NOMO-1 treated with DMSO at 0.1 percent for 48 hours (cell line): ENCODE data around the gene CLCNKA.
"Not testable (repeated sequence)": the region's sequence is repeated elsewhere in the genome, so short reads cannot be mapped to it uniquely, and the experiment has no call there.

ENCODE experiments used
- DNase-seq: peaks from one replicate; lab custom pipeline; 2025; ENCODE audit not compliant: unreplicated experiment; lab: John Stamatoyannopoulos, UW

Gene CLCNKA

DNA sequence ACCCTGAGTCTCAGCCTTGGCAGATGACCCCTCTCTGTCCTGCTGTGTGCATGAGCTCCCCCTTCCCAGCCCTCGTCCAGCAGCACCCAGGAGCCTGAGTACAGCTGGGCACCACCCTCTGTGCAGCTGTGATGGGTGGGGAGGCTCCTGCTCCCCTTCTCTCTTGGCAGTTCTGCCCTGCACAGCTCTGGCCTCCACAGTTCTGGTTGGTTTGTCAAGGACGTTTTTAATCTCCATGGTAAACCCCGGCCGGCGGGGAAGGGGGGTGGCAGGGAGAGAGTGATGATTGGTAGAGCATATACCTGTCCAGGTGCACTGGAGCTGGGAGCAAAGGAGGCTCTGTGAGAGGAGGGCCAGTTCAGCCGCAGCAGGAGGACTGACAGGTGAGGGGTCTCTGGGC, at the start of gene CLCNKA:
Gene CLCNKA (plus strand): TSS at position 356 of the 400 bp plus-strand sequence. CDS start 584 bp downstream, outside the sequence.
- no peak for DNase-seq

DNA sequence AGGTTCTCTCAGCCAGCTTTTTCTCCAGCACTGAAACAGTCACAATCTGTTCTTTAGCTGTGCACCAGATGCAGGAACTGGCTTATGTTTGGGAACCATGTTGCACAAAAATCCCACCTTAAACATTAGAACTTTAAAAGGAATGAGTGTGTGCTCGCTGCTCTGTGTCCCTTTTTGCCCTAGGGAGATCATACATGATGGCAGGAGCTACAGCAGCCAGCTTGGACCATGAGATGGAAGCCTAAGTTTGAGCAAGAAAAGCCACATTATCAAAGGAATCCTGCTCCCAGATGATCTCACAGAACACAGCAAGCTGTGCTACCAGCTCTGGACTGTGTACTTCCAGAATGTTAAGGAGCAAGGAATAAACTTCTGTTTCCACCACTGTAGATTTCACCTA, 49.4 kb upstream of the CLCNKA start:
- DNase-seq: no peak

DNA sequence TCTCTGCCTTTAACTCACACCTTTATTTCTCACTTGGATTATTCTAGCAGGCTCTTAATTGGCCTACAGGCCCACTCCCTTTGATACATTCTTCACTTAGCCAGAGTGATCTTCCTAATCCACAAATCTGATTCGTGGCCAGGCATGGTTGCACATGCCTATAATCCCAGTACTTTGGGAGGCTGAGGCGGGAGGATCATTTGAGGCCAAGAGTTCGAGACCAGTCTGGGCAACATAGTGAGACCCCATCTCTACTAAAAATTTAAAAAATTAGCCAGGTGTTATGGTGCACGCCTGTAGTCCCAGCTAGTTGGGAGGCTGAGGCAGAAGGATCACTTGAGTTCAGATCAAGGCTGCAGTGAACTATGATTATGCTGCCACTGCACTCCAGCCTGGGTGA, 48.1 kb upstream of the CLCNKA start:
- no peak for DNase-seq

DNA sequence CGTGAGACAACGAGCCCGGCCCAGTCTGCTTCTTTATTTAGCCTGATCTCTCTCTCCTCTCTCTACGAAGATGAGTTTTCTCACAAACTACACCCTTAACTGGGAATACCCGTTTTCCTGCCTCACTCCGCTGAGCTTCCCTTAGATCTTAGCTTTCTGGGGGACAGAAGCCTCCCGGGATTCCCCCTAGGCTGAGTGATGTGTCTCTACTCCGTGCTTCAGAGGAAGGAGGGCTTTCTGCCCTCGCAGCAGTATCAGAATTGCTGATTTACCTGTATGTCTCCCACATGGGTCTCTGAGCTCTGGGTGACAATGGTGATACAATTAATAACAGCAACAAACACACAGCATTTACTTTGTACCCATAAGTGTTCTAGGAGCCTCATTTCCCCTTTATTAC, 47.0 kb upstream of the CLCNKA start:
- no peak for DNase-seq

DNA sequence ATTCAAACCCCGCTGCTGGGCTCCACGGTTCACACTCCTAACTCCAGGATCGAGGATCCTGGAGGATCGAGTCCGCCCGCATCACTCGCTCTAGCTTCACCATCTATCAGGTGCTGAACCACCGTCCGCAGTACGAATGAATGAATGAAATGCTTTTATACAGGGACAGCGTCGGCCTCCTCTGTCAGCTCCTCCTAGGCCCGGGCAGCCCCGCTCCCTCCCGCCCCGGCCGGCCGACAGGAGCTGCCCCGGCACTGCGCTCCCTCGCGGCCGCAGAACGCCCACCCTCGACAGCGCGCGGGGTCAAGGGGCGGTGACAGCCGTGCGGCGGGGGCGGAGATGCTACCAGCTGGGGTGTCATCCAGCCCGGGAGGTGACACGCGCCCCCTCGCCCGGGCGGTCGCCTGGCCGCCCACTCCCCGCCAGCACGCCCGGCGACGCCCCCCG, 46.5 kb upstream of the CLCNKA start:
- peak; percentile 42 for DNase-seq

DNA sequence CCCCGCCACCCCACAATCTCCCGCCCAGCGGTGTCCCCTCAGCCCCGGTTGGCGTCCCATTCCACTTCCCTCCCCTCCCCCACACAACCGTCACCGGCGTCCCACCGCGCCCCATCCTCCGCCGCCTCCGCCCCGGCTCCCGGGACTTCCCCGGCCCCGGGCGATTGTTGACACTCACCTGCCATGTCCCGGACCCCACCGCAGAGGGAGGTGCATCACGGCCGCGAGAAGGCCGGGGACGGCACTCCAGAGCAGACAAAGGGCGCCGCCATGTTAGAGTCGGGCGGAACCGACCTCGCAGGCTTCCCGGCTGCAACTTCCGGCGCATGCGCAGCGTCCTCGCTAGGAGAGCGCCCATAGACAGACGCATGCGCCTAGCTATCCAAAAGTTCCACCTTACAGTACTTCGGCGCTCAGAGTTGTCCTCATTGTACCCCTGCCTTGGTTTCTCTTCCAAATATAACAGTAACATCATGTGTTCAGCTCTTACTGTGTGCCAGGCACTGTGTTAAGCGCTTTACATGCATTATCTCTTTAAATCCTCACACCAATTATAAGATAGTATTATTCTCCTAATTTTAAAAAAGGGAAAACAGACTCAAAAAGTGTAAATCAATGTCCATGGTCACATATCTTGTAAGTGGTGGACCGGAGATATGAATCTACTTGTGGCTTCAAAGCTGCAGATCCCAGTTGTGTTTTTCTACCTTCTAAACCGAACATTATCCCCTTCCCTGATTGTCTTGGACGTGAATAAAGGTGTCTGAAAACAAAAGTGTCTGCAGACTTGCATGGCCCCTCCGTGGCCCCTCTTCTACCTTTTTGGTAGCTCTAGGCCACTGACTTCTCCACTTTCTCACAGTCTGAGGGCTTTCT, 45.8 kb upstream of the CLCNKA start, which contains the start of gene ZBTB17:
Gene ZBTB17 (minus strand): TSS at position 297 of the 876 bp plus-strand sequence. CDS start 27,606 bp downstream, outside the sequence.
- peak; percentile 92 for DNase-seq

DNA sequence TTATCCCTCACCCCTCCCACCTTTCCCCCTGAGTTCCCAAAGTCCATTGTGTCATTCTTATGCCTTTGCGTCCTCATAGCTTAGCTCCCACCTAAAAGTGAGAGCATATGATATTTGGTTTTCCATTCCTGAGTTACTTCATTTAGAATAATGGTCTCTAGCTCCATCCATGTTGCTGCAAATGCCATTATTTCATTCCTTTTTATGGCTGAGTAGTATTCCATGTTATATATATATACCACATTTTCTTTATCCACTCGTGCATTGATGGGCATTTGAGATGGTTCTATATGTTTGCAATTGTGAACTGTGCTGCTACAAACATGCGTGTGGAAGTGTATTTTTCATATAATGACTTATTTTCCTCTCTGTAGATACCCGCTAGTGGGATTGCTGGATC, 43.9 kb upstream of the CLCNKA start:
- not testable (repeated sequence) for DNase-seq

DNA sequence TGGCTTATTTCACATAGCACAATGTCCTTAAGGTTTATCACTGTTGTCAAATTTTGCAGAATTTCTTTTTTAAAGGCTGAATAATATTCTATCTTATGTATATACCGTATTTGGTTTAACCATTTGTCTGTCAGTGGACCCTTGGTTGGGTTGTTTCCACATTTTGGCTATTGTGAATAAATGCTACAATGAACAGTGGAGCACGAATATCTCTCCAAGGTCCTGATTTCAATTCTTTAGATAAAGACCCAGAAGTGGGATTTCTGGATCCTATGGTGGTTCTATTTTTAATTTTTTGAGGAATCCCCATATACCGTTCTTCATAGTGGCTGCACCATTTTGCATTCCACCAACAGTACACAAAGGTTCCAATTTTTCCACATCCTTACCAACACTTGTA, 40.2 kb upstream of the CLCNKA start:
- DNase-seq: no peak

DNA sequence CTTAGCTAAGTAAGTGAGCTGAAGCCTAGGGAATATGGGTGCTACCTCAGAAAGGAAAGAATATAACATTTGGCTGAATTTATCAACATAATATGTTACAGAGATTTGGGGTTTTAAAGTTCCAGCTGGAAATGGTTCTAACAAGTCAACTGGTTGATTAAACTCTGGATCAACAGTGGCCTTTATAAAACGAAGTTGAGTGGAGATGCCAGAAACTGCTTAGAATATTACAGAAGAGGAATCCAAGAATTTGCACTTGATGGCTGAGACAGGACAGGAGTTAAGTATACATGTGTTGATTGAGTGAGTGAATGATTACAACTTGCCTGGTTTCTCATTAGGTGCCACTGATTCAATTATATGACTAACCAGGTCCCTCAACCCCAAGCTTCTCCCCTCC, 38.6 kb upstream of the CLCNKA start:
- DNase-seq: no peak

DNA sequence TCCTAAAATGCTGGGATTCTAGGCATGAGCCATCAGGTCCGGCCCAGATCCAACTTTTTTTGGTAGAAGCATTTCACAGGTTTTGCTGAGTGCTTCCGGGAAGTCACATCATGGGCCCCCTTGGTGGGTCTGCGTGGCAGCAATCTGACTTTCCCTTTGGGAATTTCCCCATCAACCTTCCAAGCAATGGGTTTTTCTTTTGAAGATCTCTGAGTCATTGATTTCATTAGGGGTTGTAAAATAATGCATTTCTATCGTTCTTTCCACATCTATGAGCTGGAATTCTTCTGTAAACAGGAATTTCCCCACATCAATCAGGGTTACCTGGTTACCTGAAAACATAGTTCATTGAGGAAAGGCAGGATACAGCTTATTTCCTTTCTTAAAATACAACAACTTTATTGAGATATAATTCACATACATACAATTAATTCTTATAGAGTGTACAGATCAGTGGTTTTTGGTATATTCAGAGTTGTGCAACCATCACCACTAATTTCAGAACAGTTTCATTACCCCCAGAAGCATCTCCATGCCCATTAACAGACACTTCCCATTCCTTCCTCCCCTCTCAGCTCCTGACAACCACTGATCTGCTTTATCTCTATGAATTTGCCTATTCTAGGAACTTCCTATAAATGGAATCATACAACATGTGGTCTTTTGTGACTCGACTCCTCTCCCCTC, 36.1 kb upstream of the CLCNKA start:
- peak; percentile 84 for DNase-seq

DNA sequence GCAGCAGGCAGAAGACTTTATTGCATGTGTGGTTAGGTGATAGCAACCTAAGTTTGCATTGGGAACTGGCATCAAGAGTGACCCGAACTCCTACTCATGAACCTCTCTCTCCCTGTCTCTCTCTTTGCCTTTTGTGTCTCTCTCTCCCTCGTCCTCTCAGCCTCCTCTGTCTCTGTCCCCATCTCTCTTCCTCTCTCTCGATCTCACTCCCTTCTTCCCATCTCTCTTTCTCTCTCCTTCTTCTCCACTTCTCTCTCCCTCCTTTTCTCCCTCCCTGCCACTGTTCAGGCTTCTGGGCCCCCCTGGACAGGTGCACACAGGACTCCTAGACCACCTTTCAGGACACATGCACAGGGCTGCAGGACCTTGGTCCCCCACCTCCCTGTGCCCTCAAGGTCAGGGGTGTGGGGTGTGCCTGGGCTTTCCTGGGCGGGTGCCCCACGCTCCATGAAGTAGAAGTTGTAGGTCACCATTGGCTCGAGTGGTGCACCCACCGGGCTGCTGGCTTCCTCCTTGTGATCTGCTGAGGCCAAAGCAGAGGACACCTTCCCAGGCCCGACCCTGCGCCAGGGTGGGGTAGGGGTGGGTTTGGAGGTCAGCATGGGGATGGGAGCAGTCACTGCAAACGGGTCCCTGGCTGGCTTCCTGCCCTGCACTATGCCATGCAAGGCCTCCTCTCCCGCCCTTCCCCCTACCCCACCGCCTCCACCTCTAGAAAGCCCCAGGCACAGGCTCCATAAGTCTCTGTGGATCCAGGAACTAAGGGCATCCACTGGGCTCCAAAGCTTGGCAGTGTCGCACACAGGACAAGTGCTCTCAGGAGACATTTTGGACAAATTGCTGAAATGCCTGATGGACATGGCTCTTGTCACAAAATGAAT, 32.7 kb upstream of the CLCNKA start:
- no peak for DNase-seq

DNA sequence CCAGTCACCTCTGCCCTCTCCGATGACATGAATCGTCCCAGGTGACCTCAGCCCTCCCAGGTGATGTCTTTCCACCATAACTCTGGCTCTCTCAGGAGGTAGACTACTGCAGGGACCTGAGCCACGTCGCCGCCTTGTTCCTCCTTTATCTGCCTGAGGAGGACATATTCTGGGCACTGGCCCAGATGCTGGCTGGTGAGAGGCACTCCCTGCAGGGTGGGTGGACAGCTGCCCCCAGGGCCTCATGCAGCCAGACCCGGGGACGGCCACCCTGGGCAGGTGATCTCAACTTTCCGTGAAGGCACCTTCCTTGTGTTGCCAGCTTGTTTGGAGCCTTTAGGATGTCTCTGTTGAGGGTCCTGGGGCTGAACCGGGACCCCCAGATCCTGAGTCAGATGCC, 32.1 kb upstream of the CLCNKA start:
- DNase-seq: no peak

DNA sequence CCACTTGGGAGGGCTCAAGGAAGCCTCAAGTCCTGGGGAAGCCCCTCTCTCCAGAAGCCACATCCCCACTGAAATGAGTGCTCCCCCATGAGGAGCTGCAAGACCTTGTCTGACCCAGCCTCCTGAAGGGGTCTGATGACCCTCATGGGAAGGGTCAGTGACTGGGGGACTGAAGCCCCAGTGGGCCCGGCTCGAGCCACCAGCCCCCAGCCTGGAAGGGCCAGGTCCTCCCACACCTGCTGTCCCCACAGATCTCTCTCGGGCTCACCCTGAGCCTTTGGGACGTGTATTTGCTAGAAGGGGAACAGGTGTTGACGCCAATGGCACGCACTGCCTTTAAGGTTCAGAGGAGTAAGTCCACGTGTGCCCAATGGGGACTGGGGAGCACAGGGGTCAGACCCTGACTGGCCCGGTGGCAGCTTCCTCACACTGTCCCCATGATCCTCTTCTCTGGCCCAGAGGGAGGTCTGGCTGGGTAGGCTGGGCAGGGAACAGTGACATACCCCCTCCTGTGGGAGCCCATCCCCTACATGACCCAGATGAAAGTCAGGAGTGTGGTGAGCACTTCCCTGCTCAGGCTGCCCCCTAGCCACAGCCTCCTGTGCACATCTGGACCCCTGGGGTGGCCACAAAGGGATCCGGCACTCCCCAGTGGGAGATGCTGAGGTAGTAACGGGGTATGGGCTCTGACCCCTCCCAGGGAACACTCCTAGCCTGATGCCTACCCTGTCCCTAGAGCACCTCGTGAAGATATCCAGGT, 30.2 kb upstream of the CLCNKA start:
- DNase-seq: no peak

DNA sequence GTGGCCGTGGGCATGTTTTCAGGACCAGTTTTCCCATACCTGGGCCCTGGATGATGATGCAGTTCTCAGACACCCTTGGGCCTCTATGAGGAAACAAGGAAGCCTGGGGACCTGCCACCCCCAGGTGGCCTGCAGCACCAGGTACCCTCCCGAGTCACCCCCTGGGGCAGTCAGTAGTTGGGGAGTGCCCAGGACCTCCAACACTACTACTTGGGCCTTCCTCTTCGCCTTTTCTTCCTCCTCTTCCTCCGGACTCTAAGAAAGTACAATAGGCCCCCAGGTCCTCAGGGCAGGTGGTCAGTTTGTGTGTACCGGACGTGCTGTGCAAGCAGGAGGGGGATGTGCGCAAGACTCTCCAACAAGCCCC, 29.7 kb upstream of the CLCNKA start:
- DNase-seq: no peak

DNA sequence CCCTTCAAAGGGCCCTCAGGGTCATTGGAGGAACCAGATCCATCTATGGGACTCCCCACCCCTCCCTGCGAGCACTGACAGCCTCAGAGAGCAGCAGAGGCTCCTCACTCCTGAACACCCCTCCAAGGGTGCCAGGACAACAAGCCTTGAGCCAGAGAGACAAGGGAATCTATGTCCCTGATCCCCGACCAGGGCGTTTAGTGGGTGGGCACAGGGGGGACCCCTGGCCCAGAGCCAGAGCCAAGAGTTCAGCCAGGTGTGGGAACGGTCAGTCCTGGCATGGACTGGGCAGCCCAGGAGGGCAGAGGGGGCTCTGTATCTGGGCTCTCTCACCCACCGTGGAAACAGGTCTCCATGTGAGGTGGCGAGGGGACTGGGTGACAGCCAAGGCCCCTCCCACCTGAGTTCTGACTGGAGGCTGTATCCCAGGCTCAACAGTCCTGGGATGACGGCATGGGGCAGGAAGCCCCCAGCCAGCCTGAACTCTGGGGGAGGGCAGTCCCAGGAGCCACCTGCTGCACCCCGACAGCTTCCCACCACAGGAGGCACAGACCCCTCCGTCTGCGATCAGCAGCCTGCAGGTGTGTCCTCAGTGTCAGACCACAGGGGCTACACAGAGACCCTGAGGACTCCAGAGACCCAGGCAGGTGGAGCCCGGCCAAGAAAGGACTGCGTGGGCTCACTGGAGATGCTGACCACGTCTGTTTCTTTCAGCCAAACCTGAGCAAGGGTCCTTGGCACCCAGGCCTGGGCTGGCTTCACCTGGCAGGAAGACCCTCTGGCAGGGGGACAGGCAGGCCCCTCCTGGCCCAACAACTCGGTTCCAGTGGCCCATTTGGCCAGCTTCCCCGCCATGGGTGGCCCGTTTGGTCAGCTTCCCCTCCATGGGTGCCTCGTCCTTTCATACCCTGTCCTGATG, 29.0 kb upstream of the CLCNKA start:
- no peak for DNase-seq

DNA sequence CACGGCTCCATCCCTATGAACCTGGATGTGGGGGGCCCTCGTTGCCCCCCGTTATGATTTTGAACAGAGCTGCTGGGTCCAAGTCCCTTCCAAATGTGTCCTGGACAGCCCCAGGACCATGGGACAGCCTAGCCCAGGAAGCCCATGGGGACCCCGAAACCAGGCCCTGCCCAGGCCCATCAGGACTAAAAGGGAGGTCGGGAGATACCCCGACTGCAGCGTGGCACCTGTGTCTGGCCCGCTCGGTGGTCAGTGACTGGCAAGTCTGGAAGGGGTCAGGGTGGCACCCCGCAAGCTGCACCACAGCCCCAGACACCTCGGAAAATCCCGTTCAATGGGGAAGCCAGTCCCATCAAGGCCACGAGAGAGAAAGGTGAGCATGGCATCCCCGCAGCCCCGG, 28.2 kb upstream of the CLCNKA start:
- no peak for DNase-seq

DNA sequence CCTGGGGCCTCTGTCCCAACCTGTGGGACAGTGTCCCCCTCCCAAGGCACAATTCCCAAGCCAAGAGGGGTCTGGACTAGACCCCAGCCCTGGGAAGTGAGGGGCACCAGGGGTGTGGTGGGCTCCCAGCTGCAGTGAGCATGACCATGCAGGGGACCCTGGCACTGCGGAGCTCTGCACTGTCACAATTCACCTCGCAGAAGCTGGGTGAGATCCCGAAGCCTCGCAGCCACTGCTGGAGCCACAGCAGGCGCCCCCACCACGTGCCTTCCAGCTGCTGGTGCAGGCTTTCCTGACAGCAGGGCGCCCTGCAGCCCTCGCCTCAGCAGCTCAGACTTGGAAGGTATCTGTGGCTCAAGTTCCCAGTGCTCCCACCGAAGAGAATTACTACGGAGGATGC, 27.8 kb upstream of the CLCNKA start:
- no peak for DNase-seq

DNA sequence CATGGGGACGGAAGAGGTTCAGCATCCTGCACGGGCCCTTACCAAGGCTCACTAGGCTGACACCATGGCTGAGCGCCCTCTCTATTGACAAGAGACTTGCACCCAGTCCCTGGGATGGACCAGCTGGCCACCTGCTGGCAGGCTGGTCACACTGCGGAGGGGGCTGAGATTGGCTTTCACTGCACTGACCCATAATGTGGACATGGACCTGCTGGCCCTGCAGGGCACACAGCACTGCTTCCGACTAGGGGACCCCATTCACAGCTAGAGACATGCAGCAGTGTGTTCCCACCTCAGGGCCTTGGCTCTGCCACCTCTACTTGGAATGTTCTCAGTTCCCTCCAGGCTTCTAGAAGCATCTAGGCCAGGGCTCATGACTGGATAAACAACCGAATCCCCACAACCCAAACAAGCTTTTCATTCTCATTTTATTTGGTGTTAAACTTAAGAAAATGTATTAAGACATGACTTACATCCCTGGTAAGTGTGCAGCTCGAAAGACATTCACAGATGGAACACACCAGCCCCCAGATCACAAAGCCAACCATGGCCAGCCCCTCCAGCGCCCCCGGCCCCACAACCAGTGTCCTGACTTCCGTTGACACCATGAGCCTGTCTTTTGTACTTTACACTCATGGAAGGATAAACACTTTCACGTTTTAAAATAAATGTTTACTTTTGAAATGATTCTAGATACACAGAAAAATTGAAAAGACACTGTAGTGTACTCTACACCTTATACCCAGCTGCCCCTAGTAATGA, 27.1 kb upstream of the CLCNKA start:
- no peak for DNase-seq

DNA sequence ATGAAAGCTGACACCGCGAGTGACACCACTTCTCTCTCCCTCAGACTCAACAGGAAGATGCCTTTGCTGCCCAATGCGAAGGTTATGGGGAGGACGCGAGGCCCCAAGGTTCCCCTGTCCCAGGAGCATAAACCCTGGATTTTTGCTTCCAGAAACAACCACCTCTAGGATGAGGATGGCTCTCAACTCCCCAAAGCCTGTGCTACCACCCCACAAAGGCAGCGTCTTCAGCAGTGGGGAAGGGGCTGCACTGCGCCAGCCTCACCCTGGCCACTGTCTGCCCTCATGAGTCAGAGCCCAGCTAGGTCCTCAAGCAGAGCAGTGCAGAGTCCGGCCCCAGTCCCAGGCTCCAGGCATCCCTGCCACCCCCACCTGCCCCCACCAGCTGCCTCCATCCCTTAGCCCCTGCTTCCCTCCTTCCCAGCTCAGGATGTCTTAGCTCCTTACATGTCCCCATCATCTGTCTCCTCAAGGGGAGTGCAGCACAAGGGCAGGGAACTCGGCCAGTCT, 24.7 kb upstream of the CLCNKA start:
- DNase-seq: no peak
